B cell (primary cell): ENCODE measurements around the gene PPP2R5D. TPM values are rescaled to one million over a fixed set of nuclear protein-coding genes. Genes with fewer than 3 reads are reported as not detected.
A peak's percentile ranks its signal among the peaks of the same experiment; 100 is the strongest.

Source experiments
- ATAC-seq: fragments of 200-7000 bp; cut with Tn5 transposase; one replicate; pipeline ENCODE4 v1.10.0; 2021; ENCODE audit warnings: low read depth, mild to moderate bottlenecking, moderate number of reproducible peaks, moderate library complexity
- CTCF ChIA-PET: fragments of 350-600 bp; sonication (Branson Sonifier 250); formaldehyde crosslinking; loops from one replicate; lab custom pipeline; 2021; ENCODE audit warnings: antibody characterized with exemption, inconsistent platforms; lab: Charles Lee
- POLR2A ChIA-PET: fragments of 350-600 bp; sonication (Branson Sonifier 250); formaldehyde crosslinking; loops from one replicate; lab custom pipeline; 2021; ENCODE audit warnings: antibody characterized with exemption; lab: Charles Lee
- DNase-seq: peaks from one replicate; pipeline ENCODE4 v3.0.0; 2013
- H2AFZ ChIP-seq: 2 replicates; pipeline ENCODE4 v1.6.1; 2012; ENCODE audit warnings: mild to moderate bottlenecking, low read depth, low read length; ENCODE audit not compliant: insufficient read depth, poor library complexity, severe bottlenecking
- H3K27ac ChIP-seq, 2 donors: 1 replicate in 1 of 2; 2 replicates in 1 of 2; pipeline ENCODE4 v1.5.1; 2012 to 2013; ENCODE audit warnings: low read length in 2 of 2, mild to moderate bottlenecking in 2 of 2, moderate library complexity in 1 of 2
- H3K27me3 ChIP-seq, 4 experiments: fragments of 200-600 bp in 1 of 4; sonication (generic) in 1 of 4; replicated peaks in 1 of 4; 1 replicate in 2 of 4; 2 replicates in 2 of 4; pipeline versions ENCODE4 v1.6.1 to v1.7.0; 2013 to 2016; ENCODE audit warnings: low read length in 3 of 4, mild to moderate bottlenecking in 2 of 4, mixed read lengths in 1 of 4, moderate library complexity in 1 of 4; ENCODE audit not compliant: insufficient read depth in 4 of 4, control insufficient read depth in 3 of 4; ENCODE audit errors: control extremely low read depth in 1 of 4
- H3K36me3 ChIP-seq, 2 experiments: replicated peaks in 1 of 2; 1 replicate in 1 of 2; 2 replicates in 1 of 2; pipeline versions ENCODE4 v1.6.1 to v1.7.1; 2013; ENCODE audit warnings: low read length in 1 of 2; ENCODE audit not compliant: insufficient read depth in 2 of 2, control insufficient read depth in 1 of 2; ENCODE audit errors: control extremely low read depth in 1 of 2, extremely low read depth in 1 of 2
- H3K4me1 ChIP-seq, 2 donors: fragments of 200-600 bp in 1 of 2; sonication (generic) in 1 of 2; 1 replicate in 1 of 2; 2 replicates in 1 of 2; pipeline versions ENCODE4 v1.5.1 to v1.6.1; 2013 to 2017; ENCODE audit warnings: low read length in 2 of 2; ENCODE audit not compliant: control insufficient read depth in 2 of 2, insufficient read depth in 2 of 2
- H3K4me2 ChIP-seq: replicated peaks from 2 replicates; pipeline ENCODE3; 2012; ENCODE audit warnings: mild to moderate bottlenecking, low read depth, low read length; ENCODE audit not compliant: poor library complexity, severe bottlenecking
- H3K4me3 ChIP-seq, 5 experiments: fragments of 200-600 bp in 1 of 5; sonication (generic) in 1 of 5; 1 replicate in 3 of 5; 2 replicates in 2 of 5; pipeline versions ENCODE4 v1.5.1 to v1.7.0; 2011 to 2016; ENCODE audit warnings: low read length in 4 of 5, mild to moderate bottlenecking in 4 of 5, low read depth in 2 of 5, control low read depth in 1 of 5, moderate library complexity in 1 of 5; ENCODE audit not compliant: insufficient read depth in 1 of 5; ENCODE audit errors: control extremely low read depth in 1 of 5, extremely low read depth in 1 of 5
- H3K79me2 ChIP-seq: fragments of 200-600 bp; sonication (generic); one replicate; pipeline ENCODE4 v1.6.0; 2016; ENCODE audit warnings: low read length; ENCODE audit not compliant: control insufficient read depth, insufficient read depth
- H3K9ac ChIP-seq: fragments of 200-600 bp; sonication (generic); 2 replicates; pipeline ENCODE4 v1.6.1; 2017; ENCODE audit warnings: mild to moderate bottlenecking, low read length, moderate library complexity
- H3K9me3 ChIP-seq, 3 donors: one replicate each; pipeline versions ENCODE4 v1.6.1 to v1.7.1; 2013; ENCODE audit warnings: low read length in 2 of 3; ENCODE audit not compliant: control insufficient read depth in 2 of 3, insufficient read depth in 1 of 3; ENCODE audit errors: control extremely low read depth in 1 of 3
- H4K20me1 ChIP-seq: 2 replicates; pipeline ENCODE4 v1.6.0; 2012; ENCODE audit warnings: mild to moderate bottlenecking, low read length; ENCODE audit not compliant: insufficient read depth, control insufficient read depth, poor library complexity, severe bottlenecking
- H3K27ac Mint-ChIP-seq: one replicate; pipeline ENCODE4 v1.8.0; 2021; ENCODE audit warnings: mixed read lengths
- H3K27me3 Mint-ChIP-seq: one replicate; pipeline ENCODE4 v1.8.0; 2021; ENCODE audit warnings: mixed read lengths
- H3K4me1 Mint-ChIP-seq: one replicate; pipeline ENCODE4 v1.8.0; 2021; ENCODE audit warnings: mixed read lengths
- H3K4me3 Mint-ChIP-seq: one replicate; pipeline ENCODE4 v1.8.0; 2021; ENCODE audit warnings: mixed read lengths
- H3K9me3 Mint-ChIP-seq: one replicate; pipeline ENCODE4 v1.8.0; 2022; ENCODE audit warnings: mixed read lengths; ENCODE audit not compliant: insufficient read depth
- CTCF ChIP-seq: fragments of 200-600 bp; IDR thresholded peaks from one replicate; pipeline ENCODE4 v1.8.0; 2022; ENCODE audit warnings: antibody characterized with exemption, mild to moderate bottlenecking
- EZH2 ChIP-seq: IDR thresholded peaks from 2 replicates; pipeline ENCODE4 v1.6.1; 2012; ENCODE audit warnings: borderline replicate concordance, low read depth, mild to moderate bottlenecking, moderate library complexity, low read length; ENCODE audit not compliant: insufficient read depth, poor library complexity, severe bottlenecking
- WGBS: methylation state at CpG from one replicate; pipeline ENCODE4 v1.1.5; 2013; ENCODE audit warnings: missing lambda C conversion rate; ENCODE audit not compliant: insufficient coverage; 5-methylcytosine and 5-hydroxymethylcytosine counted together
- intact Hi-C: fragments of 100-400 bp; cut with micrococcal nuclease; formaldehyde crosslinking; loops from one replicate; pipeline ENCODE4 v1.10.0; 2022
- polyA plus RNA-seq: library from polyadenylated mRNA; depleted of rRNA; stranded (reverse); fragments of >200 nt; gene quantifications from 2 replicates; pipeline ENCODE4 v1.2.3, GENCODE V29; 2012
- total RNA-seq, 2 donors: library from RNA; stranded (reverse); fragments of 120-200 nt in 1 of 2; gene quantifications; 1 replicate in 1 of 2; 2 replicates in 1 of 2; pipeline versions ENCODE4 v1.2.3 to v1.2.4, GENCODE V29; 2013 to 2022

Gene PPP2R5D
- total and polyA plus RNA-seq, 2 donors (not counting 1 experiment from before 2014, with no cell fraction given) = 23.2 to 23.6 TPM

GRCh38 chr6:42978839-42979522 is 5.4 kb upstream of the PPP2R5D start, which contains the start of gene PEX6:
TSS of gene PEX6 (minus strand) at chr6:42979181. CDS start at chr6:42979150, 31 bp downstream.
- Histone ChIP-seq H3K27me3 (no peaks in the 10 kb centered on the region), H3K4me2 (peak within 1 kb of the TSS; percentile 82), H3K9ac (peak within 1 kb of the TSS; percentile 86), H3K36me3 (peaks cover 0 to 8% of the 10 kb centered on the region in 2 experiments), H4K20me1 (no peaks in the 10 kb centered on the region), H3K79me2 (peaks cover 58% of the 10 kb centered on the region), H3K4me1 (peaks cover 19 to 30% of the 10 kb centered on the region in 2 donors), H2AFZ (peak within 1 kb of the TSS; percentile 82), H3K27ac (peak within 1 kb of the TSS; percentile 73 to 85), H3K9me3 (no peaks in the 10 kb centered on the region), H3K4me3 (peak within 1 kb of the TSS; percentile 71 to 88 (median 80))
- Mint-ChIP-seq H3K9me3 (no peaks in the 10 kb centered on the region), H3K4me1 (peaks cover 38% of the 10 kb centered on the region), H3K4me3 (peak within 1 kb of the TSS; percentile 98), H3K27me3 (no peaks in the 10 kb centered on the region), H3K27ac (peak within 1 kb of the TSS; percentile 98)
- POLR2A ChIA-PET = interaction anchor here (0.5 to 4.0 kb wide), 6 partner anchors 17 to 99 kb away, joined by 3 to 53 read pairs (median 4); partner anchors contain the start of genes CNPY3, KLC4, KLHDC3 and MEA1
- intact Hi-C loops = loop anchor here (1.0 to 2.0 kb wide), 5 partner anchors 18 to 195 kb away; partner anchors contain the start of genes CNPY3, GNMT, KLC4 and MEA1
- under 1% methylated on average over 58 of the region's 59 CpGs for WGBS
- no peak for TF ChIP-seq CTCF
- no peak for TF ChIP-seq EZH2
- DNase-seq (peak; percentile 95), ATAC-seq (peak; percentile 94)
- CTCF ChIA-PET = interaction anchor here (0.7 to 2.7 kb wide), 5 partner anchors 47 to 531 kb away, joined by 3 to 6 read pairs (median 3); partner anchors contain the start of gene LRRC73
